BE2C (cell line): ENCODE data around the gene IGFBP5.

Source experiments
- DNase-seq: peaks from one replicate; pipeline ENCODE4 v3.0.0-alpha.2; 2020
- H3K27me3 ChIP-seq: fragments of 250-450 bp; sonication (Bioruptor Pico); 2 replicates; pipeline ENCODE4 v1.5.1; 2020; ENCODE audit warnings: mild to moderate bottlenecking
- H3K36me3 ChIP-seq: fragments of 250-450 bp; sonication (Bioruptor Pico); 2 replicates; pipeline ENCODE4 v1.5.1; 2020; ENCODE audit warnings: mild to moderate bottlenecking
- H3K4me1 ChIP-seq: fragments of 250-450 bp; sonication (Bioruptor Pico); 2 replicates; pipeline ENCODE4 v1.5.1; 2020
- H3K4me3 ChIP-seq: 2 replicates; pipeline ENCODE4 v1.5.1; 2011; ENCODE audit warnings: low read depth, low read length
- H3K9me3 ChIP-seq: fragments of 250-450 bp; sonication (Bioruptor Pico); 2 replicates; pipeline ENCODE4 v1.5.1; 2020
- TF ChIP-seq, protein P1 (sequence below): IDR thresholded peaks from 2 replicates; pipeline ENCODE4 v1.5.1; 2012; ENCODE audit warnings: mild to moderate bottlenecking, low read depth, low read length

IGFBP5 gene

DNA sequence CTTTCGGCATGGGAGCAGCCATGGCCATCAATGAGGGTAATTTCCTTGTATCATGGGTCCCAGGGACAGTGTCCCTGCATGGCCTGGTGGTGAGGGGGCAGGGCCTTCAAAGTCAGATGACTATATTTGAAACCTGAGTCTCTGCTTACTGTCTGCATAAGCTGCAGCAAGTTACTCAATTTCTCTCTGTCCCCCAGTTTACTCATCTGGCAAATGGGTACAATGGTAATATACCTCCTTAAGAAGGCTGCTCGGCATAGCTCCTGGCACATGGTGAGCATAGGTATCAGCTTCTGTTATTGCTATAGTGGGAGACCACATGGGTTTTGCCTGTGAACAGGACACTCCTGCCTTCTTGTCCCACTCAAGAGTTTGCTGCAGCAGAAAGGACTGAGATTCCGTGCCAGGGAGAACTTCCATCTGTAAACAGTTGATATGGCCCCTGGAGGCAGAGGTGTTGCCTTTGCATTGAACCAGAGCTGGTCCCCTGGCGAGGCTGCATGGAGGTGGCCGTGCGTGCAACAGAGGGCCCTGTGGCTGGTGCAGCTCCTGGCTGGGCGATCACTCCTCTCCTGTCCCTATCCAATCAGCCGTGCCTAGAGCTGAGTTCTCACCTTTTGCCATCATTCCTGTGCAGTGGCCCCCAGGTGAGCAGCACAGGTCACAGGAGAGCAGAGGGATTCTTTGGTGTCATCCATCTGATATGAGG lies 22.7 kb upstream of the IGFBP5 start:
- Histone ChIP-seq H3K4me1 (no peaks in the 10 kb centered on the region; the same call in 1 of the 2 replicates), H3K36me3 (no peaks in the 10 kb centered on the region), H3K27me3 (no peaks in the 10 kb centered on the region), H3K9me3 (no peaks in the 10 kb centered on the region), H3K4me3 (no peak overlapping the region)
- DNase-seq, result no peak
- TF ChIP-seq, protein P1, sequence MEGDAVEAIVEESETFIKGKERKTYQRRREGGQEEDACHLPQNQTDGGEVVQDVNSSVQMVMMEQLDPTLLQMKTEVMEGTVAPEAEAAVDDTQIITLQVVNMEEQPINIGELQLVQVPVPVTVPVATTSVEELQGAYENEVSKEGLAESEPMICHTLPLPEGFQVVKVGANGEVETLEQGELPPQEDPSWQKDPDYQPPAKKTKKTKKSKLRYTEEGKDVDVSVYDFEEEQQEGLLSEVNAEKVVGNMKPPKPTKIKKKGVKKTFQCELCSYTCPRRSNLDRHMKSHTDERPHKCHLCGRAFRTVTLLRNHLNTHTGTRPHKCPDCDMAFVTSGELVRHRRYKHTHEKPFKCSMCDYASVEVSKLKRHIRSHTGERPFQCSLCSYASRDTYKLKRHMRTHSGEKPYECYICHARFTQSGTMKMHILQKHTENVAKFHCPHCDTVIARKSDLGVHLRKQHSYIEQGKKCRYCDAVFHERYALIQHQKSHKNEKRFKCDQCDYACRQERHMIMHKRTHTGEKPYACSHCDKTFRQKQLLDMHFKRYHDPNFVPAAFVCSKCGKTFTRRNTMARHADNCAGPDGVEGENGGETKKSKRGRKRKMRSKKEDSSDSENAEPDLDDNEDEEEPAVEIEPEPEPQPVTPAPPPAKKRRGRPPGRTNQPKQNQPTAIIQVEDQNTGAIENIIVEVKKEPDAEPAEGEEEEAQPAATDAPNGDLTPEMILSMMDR, result no peak

DNA sequence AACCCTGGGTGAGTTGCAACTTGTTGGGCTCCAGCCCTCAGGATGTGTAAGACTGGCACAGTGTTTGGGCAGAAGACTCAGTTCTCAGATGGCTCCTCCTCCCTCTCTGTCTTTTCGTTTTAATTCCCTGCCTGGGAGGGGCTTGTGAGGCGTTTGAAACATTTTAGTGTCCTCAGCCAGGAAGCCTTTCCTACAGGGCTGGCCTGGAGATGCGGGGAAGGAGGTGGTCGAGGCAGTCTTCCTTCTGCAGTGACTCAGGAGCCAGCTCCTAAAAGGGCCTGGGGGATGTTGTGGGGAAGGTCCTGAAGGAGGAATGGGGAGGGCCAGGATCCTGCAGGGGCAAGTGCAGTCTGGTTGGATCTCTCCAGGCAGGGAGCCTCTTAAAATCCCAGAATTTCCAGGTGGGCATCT lies 22.1 kb upstream of the IGFBP5 start:
- Histone ChIP-seq H3K27me3 (no peaks in the 10 kb centered on the region), H3K36me3 (no peaks in the 10 kb centered on the region), H3K9me3 (no peaks in the 10 kb centered on the region), H3K4me1 (no peaks in the 10 kb centered on the region; the same call in 1 of the 2 replicates), H3K4me3 (no peak overlapping the region)
- TF ChIP-seq, protein P1, result no peak
- DNase-seq, result no peak

DNA sequence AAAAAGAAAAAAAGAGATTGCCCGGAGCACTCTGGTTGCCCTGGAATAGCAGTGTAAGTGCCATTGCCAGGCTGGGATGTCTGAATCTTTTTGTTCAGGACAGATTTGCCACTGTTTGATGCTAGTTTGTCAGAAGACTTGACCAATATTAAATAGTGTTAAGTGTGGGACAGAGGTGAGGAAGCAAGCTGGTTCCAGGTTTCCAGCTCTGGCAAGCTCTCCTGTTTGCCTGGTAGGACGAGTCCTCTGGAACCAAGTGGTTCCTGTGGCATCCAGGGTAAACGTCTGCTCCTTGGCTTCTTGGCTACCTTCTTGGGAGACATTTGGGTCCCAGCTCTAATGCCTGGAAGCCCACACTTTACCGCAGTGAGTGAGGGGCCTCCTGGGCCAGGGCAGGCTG lies 20.8 kb upstream of the IGFBP5 start:
- Histone ChIP-seq H3K36me3 (no peaks in the 10 kb centered on the region), H3K27me3 (no peaks in the 10 kb centered on the region), H3K9me3 (no peaks in the 10 kb centered on the region), H3K4me1 (no peaks in the 10 kb centered on the region; the same call in 1 of the 2 replicates), H3K4me3 (no peak overlapping the region)
- no peak for DNase-seq
- TF ChIP-seq, protein P1, result no peak

DNA sequence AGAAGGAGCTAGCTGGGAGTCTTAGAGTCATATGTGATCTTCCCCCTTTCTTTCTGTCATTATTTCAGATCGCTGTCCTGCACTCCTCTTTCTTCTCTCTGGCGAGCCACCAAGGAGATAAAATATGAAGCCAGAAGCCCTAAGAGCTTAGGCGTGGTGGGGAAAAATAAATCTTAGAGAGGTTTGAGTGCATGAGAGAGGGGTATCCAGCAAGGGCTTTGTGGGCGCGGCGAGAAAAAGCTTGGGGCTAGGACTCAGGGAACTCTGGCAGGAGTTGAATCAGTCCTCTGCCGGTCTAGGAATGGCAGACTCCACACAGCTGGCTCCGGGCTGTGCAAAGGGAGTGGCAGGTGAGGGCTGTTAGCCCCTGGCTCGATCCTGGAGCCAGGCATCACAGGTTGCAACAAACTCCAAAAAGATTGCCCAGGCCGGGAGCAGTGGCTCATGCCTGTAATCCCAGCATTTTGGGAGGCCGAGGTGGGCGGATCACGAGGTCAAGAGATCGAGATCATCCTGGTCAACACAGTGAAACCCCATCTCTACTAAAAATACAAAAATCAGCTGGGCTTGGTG lies 20.1 kb upstream of the IGFBP5 start:
- H3K9me3 ChIP-seq, result no peaks in the 10 kb centered on the region
- DNase-seq, result no peak
- no peak overlapping the region for H3K4me3 ChIP-seq
- no peaks in the 10 kb centered on the region for H3K36me3 ChIP-seq
- H3K4me1 ChIP-seq, result no peaks in the 10 kb centered on the region; the same call in 1 of the 2 replicates
- TF ChIP-seq, protein P1, result no peak
- no peaks in the 10 kb centered on the region for H3K27me3 ChIP-seq

DNA sequence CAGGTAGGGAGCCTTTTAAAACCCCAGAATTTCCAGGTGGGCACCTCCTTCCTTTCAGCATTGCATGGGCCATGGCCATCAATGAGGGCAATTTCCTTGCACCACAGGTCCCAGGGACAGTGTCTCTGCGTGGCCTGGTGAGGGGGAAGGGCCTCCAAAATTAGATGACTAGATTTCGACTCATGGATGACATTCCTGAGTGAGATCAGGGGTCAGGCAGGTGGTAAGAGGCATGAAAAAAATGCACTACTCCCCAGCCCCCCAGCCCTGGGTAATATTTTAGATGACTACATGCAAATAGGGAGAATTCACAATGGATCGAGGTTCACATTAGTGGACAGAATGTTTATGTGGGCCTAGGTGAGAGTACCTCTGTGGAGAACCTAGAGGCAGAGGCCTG lies 19.0 kb upstream of the IGFBP5 start:
- TF ChIP-seq, protein P1, result no peak
- Histone ChIP-seq H3K4me3 (no peak overlapping the region), H3K27me3 (no peaks in the 10 kb centered on the region), H3K4me1 (no peaks in the 10 kb centered on the region; the same call in 1 of the 2 replicates), H3K9me3 (no peaks in the 10 kb centered on the region), H3K36me3 (no peaks in the 10 kb centered on the region)
- DNase-seq, result no peak

DNA sequence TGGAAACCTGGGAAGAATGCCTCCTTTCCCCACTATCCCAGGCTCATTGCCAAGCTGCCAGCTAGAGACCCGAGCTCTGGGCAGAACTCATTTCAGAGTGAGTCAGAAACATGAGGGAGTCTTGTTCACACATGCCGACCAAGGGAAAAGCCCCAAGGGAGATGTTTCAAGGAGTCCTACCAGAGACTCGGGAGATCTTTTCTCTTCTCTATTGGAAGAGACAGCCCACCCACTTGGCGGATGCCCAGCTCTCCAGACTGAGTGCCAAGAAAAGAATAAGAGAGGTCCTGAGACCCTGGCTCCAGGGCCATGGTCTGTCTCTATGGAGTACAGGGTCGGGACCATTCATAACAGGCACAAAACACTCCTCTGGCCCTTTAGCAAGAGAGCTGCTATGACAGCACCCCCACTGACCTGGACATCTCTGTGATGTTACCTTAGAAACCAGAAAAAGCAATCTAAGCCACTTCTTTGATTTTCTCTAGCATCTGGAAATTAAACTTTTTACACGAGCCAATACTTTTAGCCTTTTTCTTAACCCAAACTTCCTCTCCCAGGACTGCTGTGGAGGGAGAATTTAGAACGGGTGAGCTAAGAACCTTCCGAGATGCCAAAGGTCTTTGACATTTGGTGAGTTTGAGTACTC lies 18.5 kb upstream of the IGFBP5 start:
- H3K27me3 ChIP-seq, result no peaks in the 10 kb centered on the region
- TF ChIP-seq, protein P1, result no peak
- DNase-seq, result peak; percentile 37

More for the DNA sequence above, 18.5 kb upstream of the IGFBP5 start:
- no peaks in the 10 kb centered on the region; the same call in 1 of the 2 replicates for H3K4me1 ChIP-seq
- H3K4me3 ChIP-seq, result no peak overlapping the region
- H3K9me3 ChIP-seq, result no peaks in the 10 kb centered on the region
- H3K36me3 ChIP-seq, result no peaks in the 10 kb centered on the region
